ENCODE results near the gene ENOX2. TPM values are rescaled to one million over a fixed set of nuclear protein-coding genes. Genes with fewer than 3 reads are reported as not detected.

ENOX2 gene
- polyA plus RNA-seq, 3 donors from 2014 or later = 14.8 to 26.0 (median 22.2) TPM

GRCh38 chrX:130680164-130681035 is 222.6 kb downstream of the ENOX2 start:
- Mint-ChIP-seq H3K4me1 (no peaks in the 10 kb centered on the region), H3K4me3 (no peak overlapping the region), H3K9me3 (no peaks in the 10 kb centered on the region), H3K36me3 (peaks cover 6 to 25% (median 7%) of the 10 kb centered on the region in 3 donors), H3K27me3 (ENCODE audit: low read depth in 3 of 3) (peaks cover 0 to 3% (median 3%) of the 10 kb centered on the region in 3 donors), H3K27ac (no peak overlapping the region)
- DNase-seq = no peak

- Mint-ChIP-seq H3K4me3 (no peak overlapping the region), H3K4me1 (no peaks in the 10 kb centered on the region), H3K27me3 (ENCODE audit: low read depth in 3 of 3) (peaks cover 0 to 3% (median 0%) of the 10 kb centered on the region in 3 donors), H3K27ac (no peak overlapping the region), H3K36me3 (peaks cover 12 to 41% (median 29%) of the 10 kb centered on the region in 3 donors), H3K9me3 (peaks cover 0 to 7% (median 5%) of the 10 kb centered on the region in 6 donors)
- no peak for DNase-seq
Measured at GRCh38 chrX:130676861-130677260, 226.1 kb downstream of the ENOX2 start.

GRCh38 chrX:130672214-130672613 is 230.8 kb downstream of the ENOX2 start:
- Mint-ChIP-seq H3K4me3 (no peak overlapping the region), H3K27me3 (ENCODE audit: low read depth in 3 of 3) (peaks cover 0 to 2% (median 0%) of the 10 kb centered on the region in 3 donors), H3K4me1 (no peaks in the 10 kb centered on the region), H3K27ac (no peak overlapping the region), H3K36me3 (peaks cover 17 to 40% (median 36%) of the 10 kb centered on the region in 3 donors), H3K9me3 (peaks cover 0 to 7% (median 5%) of the 10 kb centered on the region in 6 donors)
- DNase-seq = no peak

GRCh38 chrX:130669233-130669632 is 233.8 kb downstream of the ENOX2 start:
- H3K36me3 Mint-ChIP-seq = peaks cover 17 to 40% (median 30%) of the 10 kb centered on the region in 3 donors
- H3K27ac Mint-ChIP-seq = no peak overlapping the region
- peaks cover 0 to 7% (median 5%) of the 10 kb centered on the region in 6 donors for H3K9me3 Mint-ChIP-seq
- no peak overlapping the region for H3K4me3 Mint-ChIP-seq
- H3K4me1 Mint-ChIP-seq = no peaks in the 10 kb centered on the region
- H3K27me3 Mint-ChIP-seq (ENCODE audit: low read depth in 3 of 3) = peaks cover 0 to 2% (median 0%) of the 10 kb centered on the region in 3 donors
- no peak for DNase-seq

DNA sequence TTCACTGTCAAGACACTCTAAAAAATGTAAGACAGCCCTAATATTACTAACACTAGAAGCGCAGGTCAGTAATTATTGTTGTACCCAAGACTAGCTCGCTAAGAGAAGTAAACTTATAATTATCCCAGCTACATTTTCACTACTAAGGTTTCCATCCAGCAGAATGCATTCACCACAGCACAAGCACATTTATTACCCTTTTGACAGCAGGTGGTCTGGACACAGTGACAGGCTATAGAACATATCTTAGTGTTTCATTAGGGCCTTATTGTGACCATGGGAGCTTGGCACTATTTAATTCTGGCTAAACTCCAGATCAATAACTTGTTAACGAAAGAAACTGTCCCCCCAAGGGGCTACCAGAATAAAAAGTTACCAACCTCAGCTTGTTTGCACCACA is 237.7 kb downstream of the ENOX2 start:
- H3K36me3 Mint-ChIP-seq = peaks cover 10 to 31% (median 25%) of the 10 kb centered on the region in 3 donors
- DNase-seq = no peak
- no peak overlapping the region for H3K4me3 Mint-ChIP-seq
- H3K27ac Mint-ChIP-seq = no peak overlapping the region
- H3K9me3 Mint-ChIP-seq = no peaks in the 10 kb centered on the region
- H3K27me3 Mint-ChIP-seq (ENCODE audit: low read depth in 3 of 3) = peaks cover 0 to 2% (median 2%) of the 10 kb centered on the region in 3 donors
- no peaks in the 10 kb centered on the region for H3K4me1 Mint-ChIP-seq

DNA sequence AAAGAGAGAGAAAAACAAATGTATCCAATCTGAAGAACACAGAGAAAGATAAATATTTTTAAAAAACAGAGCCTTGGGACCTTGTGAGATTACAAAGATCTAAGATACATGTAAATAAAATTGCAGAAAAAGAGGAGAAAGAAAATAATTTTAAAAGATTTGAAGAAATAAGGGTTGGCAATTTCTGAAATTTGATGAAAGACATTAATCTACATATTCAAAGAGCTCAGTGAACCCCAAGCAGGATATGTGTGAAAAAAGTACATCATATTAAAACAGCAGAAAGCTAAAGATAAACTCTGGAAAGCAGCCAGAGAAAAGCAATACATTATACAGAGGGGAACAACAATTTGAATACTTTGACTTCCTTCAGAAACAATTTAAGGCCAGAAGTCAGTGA is 244.7 kb downstream of the ENOX2 start:
- Mint-ChIP-seq H3K9me3 (no peaks in the 10 kb centered on the region), H3K27me3 (ENCODE audit: low read depth in 3 of 3) (peaks cover 2 to 10% (median 2%) of the 10 kb centered on the region in 3 donors), H3K36me3 (peaks cover 4 to 36% (median 12%) of the 10 kb centered on the region in 3 donors), H3K4me3 (no peak overlapping the region), H3K4me1 (no peaks in the 10 kb centered on the region), H3K27ac (no peak overlapping the region)
- DNase-seq = no peak

DNA sequence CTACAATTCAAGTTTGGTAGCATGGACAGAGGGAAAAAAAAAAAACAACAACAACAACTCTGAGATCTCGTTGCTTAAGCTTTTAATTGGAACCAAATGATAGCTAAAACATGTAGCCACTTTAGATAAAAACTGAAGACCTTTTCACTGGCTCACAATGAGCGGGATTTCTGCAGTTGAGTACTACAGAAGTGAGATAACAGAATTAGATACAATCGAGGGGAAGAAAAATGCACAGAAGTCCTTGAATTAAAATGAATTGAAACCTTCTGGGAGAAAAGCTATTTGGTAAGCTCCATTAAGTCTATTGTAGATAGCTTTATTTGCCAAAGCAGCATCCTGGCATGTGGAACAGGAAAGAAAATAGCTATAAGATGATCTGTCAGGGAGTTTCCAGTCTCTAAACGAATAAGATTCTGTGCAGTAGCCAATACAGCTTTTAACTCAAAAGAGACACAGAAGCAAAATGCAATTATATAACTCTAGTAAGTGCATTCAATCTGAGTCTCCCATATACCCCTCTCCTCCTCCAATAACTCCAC is 248.5 kb downstream of the ENOX2 start:
- peaks cover 0 to 9% (median 2%) of the 10 kb centered on the region in 3 donors for H3K27me3 Mint-ChIP-seq (ENCODE audit: low read depth in 3 of 3)
- H3K4me3 Mint-ChIP-seq = no peak overlapping the region
- no peak overlapping the region for H3K27ac Mint-ChIP-seq
- no peaks in the 10 kb centered on the region for H3K4me1 Mint-ChIP-seq
- H3K36me3 Mint-ChIP-seq = peaks cover 0 to 24% (median 6%) of the 10 kb centered on the region in 3 donors
- no peaks in the 10 kb centered on the region for H3K9me3 Mint-ChIP-seq
- no peak for DNase-seq

DNA sequence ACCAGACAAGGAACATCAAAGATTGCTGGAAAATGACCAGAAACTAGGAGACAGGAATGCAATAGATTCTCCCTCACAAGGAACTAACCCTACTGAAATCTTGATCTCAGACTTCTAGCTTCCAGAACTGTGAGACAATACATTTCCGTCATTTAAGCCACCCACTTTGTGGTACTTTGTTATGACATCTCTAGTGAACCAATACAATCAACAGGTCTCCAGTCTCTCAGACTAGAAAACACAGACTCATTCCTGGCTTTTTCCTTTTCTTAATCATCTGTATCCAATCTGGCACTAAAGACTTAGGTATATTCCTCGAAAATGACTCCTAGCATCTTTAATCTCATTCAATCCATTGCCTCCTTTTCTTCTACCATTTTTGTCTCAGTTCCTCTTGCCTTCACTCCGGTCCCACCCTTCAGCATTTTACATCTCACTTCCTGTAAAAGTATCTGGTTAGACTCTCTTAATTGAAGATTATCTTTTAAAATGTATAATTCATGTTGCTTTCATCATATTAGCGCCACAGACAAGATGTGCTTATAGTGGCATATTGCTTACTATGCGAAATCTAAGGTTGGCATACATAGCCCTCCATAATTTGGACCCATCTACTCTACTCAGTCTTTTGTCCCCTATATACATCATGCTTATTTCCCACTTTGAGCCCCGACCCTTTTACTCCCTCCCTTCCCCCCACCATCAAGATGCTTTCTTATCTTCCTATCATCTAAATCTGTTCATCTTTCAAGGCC is 250.0 kb downstream of the ENOX2 start:
- H3K9me3 Mint-ChIP-seq = no peaks in the 10 kb centered on the region
- H3K4me3 Mint-ChIP-seq = no peak overlapping the region
- H3K36me3 Mint-ChIP-seq = peaks cover 0 to 21% (median 0%) of the 10 kb centered on the region in 3 donors
- peaks cover 2% of the 10 kb centered on the region in 3 donors for H3K27me3 Mint-ChIP-seq (ENCODE audit: low read depth in 3 of 3)
- DNase-seq = no peak
- no peak overlapping the region for H3K27ac Mint-ChIP-seq
- H3K4me1 Mint-ChIP-seq = no peaks in the 10 kb centered on the region

- no peaks in the 10 kb centered on the region for H3K4me1 Mint-ChIP-seq
- no peak overlapping the region for H3K27ac Mint-ChIP-seq
- no peak overlapping the region for H3K4me3 Mint-ChIP-seq
- H3K9me3 Mint-ChIP-seq = no peaks in the 10 kb centered on the region
- H3K36me3 Mint-ChIP-seq = peaks cover 0 to 20% (median 0%) of the 10 kb centered on the region in 3 donors
- peaks cover 0 to 4% (median 0%) of the 10 kb centered on the region in 3 donors for H3K27me3 Mint-ChIP-seq (ENCODE audit: low read depth in 3 of 3)
- no peak for DNase-seq
Measured at GRCh38 chrX:130649738-130650137, 253.3 kb downstream of the ENOX2 start.

DNA sequence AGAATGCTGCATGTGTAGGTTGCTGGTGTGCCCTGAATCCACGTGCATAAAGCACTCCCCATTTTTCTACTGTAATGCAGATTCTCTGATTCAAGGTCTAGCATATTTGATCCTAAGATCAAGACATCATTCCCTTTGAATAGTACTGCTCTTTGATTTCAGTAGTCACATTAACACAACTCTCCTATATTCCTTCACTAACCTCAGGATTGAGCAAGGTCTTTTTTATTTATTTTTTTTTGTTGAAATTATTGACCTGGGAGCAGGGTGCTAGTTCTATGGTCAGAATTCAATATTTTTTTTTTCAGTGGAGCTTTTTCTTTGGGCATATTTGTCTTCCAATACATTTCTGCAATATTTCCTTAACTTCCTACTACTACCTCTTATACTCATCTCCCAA is 255.5 kb downstream of the ENOX2 start:
- no peak overlapping the region for H3K4me3 Mint-ChIP-seq
- peaks cover 0 to 27% (median 0%) of the 10 kb centered on the region in 3 donors for H3K36me3 Mint-ChIP-seq
- H3K27me3 Mint-ChIP-seq (ENCODE audit: low read depth in 3 of 3) = peaks cover 0 to 4% (median 0%) of the 10 kb centered on the region in 3 donors
- DNase-seq = no peak
- H3K9me3 Mint-ChIP-seq = no peaks in the 10 kb centered on the region
- H3K4me1 Mint-ChIP-seq = no peaks in the 10 kb centered on the region
- H3K27ac Mint-ChIP-seq = no peak overlapping the region

GRCh38 chrX:130645955-130646583 is 256.9 kb downstream of the ENOX2 start:
- no peaks in the 10 kb centered on the region for H3K4me1 Mint-ChIP-seq
- H3K9me3 Mint-ChIP-seq = no peaks in the 10 kb centered on the region
- H3K27ac Mint-ChIP-seq = no peak overlapping the region
- H3K4me3 Mint-ChIP-seq = no peak overlapping the region
- peaks cover 0 to 4% (median 0%) of the 10 kb centered on the region in 3 donors for H3K27me3 Mint-ChIP-seq (ENCODE audit: low read depth in 3 of 3)
- no peak for DNase-seq
- peaks cover 3 to 31% (median 5%) of the 10 kb centered on the region in 3 donors for H3K36me3 Mint-ChIP-seq

GRCh38 chrX:130637591-130637990 is 265.4 kb downstream of the ENOX2 start:
- Mint-ChIP-seq H3K27me3 (ENCODE audit: low read depth in 3 of 3) (peaks cover 0 to 2% (median 0%) of the 10 kb centered on the region in 3 donors), H3K27ac (no peak overlapping the region), H3K4me1 (no peaks in the 10 kb centered on the region), H3K4me3 (no peak overlapping the region), H3K9me3 (no peaks in the 10 kb centered on the region), H3K36me3 (peaks cover 3 to 14% (median 14%) of the 10 kb centered on the region in 3 donors)
- DNase-seq = no peak

GRCh38 chrX:130636277-130636676 is 266.7 kb downstream of the ENOX2 start:
- no peak for DNase-seq
- Mint-ChIP-seq H3K4me1 (no peaks in the 10 kb centered on the region), H3K27me3 (ENCODE audit: low read depth in 3 of 3) (peaks cover 0 to 2% (median 0%) of the 10 kb centered on the region in 3 donors), H3K27ac (no peak overlapping the region), H3K9me3 (no peaks in the 10 kb centered on the region), H3K4me3 (no peak overlapping the region), H3K36me3 (peaks cover 0 to 11% (median 10%) of the 10 kb centered on the region in 3 donors)

All from immature natural killer cell (primary cell).